Cardiac fibroblast (primary cell): ENCODE data around the gene ZMYND12.
"Not testable (repeated sequence)": the region's sequence is repeated elsewhere in the genome, so short reads cannot be mapped to it uniquely, and the experiment has no call there.

Source experiments
- DNase-seq, 2 donors: peaks; one replicate each; pipeline versions ENCODE4 v3.0.0 to v3.0.0-alpha.2; 2010; ENCODE audit warnings: low read depth in 2 of 2
- H3K4me3 ChIP-seq, 2 donors: replicated peaks in 1 of 2; 1 replicate in 1 of 2; 2 replicates in 1 of 2; pipeline ENCODE4 v1.5.1; 2011; ENCODE audit warnings: low read depth in 2 of 2, low read length in 2 of 2, mild to moderate bottlenecking in 2 of 2, moderate library complexity in 1 of 2
- CTCF ChIP-seq: IDR thresholded peaks from one replicate; pipeline ENCODE4 v1.5.1; 2011; ENCODE audit warnings: low read depth, mild to moderate bottlenecking, low read length, inconsistent platforms

Gene ZMYND12, protein sequence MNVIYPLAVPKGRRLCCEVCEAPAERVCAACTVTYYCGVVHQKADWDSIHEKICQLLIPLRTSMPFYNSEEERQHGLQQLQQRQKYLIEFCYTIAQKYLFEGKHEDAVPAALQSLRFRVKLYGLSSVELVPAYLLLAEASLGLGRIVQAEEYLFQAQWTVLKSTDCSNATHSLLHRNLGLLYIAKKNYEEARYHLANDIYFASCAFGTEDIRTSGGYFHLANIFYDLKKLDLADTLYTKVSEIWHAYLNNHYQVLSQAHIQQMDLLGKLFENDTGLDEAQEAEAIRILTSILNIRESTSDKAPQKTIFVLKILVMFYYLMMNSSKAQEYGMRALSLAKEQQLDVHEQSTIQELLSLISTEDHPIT

GRCh38 chr1:42456010-42456753 is at the start of gene ZMYND12, which contains the start of gene PPCS:
Gene ZMYND12, minus strand, starts transcription at chr1:42456022. Its CDS starts 25 bp downstream, at chr1:42455997.
Gene PPCS, plus strand, starts transcription at chr1:42456543. Its CDS starts 23 bp downstream, at chr1:42456566.
- H3K4me3 ChIP-seq: peak within 1 kb of the TSS; percentile 71 to 73
- DNase-seq: peak; percentile 90 to 91
- no peak for TF ChIP-seq CTCF

GRCh38 chr1:42504535-42505128 is 48.8 kb upstream of the ZMYND12 start:
- TF ChIP-seq CTCF: no peak
- no peak for DNase-seq
- no peak overlapping the region for H3K4me3 ChIP-seq

DNA sequence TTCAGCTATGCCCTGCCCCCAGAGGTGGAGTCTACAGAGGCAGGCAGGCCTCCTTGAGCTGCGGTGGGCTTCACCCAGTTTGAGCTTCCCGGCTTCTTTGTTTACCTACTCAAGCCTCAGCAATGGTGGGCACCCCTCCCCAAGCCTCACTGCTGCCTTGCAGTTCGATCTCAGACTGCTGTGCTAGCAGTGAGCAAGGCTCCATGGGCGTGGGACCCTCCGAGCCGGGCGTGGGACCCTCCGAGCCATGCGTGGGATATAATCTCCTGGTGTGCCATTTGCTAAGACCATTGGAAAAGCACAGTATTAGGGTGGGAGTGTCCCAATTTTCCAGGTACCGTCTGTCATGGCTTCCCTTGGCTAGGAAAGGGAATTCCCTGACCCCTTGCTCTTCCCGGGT is 46.2 kb upstream of the ZMYND12 start:
- not testable (repeated sequence) for H3K4me3 ChIP-seq, DNase-seq

DNA sequence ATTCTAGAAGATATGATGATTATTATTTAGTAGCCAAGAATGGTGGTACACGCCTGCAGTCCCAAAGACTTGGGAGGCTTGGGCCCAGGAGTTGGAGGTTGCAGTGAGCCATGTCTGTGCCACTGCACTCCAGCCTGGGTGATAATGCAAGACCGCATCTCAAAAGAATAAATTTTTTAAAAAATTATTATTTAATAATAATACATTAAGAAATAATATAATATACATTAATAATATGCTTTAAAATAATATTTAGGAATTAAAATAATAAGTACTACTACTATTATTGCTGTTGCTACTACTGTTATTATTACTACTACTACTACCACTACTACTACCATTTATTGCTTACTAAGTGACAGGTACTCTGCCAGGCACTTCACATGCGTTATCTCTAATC is 34.4 kb upstream of the ZMYND12 start:
- H3K4me3 ChIP-seq: no peak overlapping the region
- TF ChIP-seq CTCF: no peak
- no peak for DNase-seq

DNA sequence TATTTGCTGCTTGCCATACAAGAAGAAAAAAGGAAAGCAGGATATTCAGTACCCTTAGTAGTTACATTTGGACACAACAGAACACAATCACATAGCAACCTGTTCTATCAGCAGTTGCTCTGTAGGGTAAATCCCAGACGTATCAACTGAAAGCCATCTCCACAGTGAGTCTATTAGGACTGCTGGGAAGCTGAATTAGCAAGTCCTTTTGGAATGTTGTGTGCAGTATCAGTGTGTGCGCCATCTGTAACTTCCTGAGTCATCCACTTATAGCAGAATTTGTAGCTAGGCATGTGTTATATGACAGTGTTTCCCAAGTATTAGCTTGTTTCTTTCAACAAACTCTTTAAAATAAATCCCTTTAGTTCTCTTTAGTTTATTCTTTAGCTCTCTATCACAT is 28.6 kb upstream of the ZMYND12 start:
- DNase-seq: peak; percentile 81 to 87
- H3K4me3 ChIP-seq: no peak overlapping the region
- no peak for TF ChIP-seq CTCF

DNA sequence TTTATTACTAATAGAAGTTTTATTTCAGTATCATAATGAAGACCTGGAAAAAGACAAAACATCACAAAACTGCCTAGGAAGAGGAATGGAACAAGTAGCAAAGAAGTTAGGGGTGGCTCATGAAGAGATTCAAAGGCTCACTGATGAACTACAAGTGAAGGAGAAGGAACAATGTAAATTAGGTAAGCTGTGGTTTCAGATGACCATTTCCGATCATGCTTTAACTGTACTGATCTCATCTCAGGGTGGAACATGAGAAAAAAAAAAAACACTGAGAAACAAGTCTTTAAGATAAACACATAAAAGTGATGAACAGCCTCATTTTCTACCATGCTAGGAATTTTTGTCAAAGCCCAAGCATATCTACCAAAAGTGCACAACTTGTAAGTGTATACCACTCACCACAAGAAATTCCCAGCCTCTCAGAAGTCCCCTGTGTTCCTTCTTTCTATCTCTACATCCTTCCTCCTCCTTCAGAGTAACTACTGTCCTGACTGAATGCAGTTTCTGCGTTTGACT is 26.9 kb upstream of the ZMYND12 start:
- no peak for DNase-seq
- TF ChIP-seq CTCF: no peak
- no peak overlapping the region for H3K4me3 ChIP-seq

DNA sequence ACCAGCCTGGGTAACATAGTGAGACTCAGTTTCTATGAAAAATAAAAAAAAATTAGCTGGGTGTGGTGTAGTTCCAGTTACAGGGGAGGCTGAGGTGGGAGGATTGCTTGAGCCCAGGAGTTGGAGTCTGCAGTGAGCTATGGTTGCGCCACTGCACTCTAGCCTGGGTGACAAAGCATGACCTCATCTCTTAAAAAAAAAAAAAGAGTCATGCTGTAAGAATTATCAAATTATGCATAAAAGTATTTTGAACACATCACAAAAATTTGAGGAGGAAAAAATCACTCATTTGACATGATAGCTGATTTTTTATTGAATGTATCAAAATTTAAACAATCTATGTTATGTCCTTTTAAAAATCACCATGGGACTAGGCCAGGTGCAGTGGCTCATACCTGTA is 25.1 kb upstream of the ZMYND12 start:
- peak in 1 of 2 donors; percentile 30 for DNase-seq
- TF ChIP-seq CTCF: no peak

More for the DNA sequence above, 25.1 kb upstream of the ZMYND12 start:
- no peak overlapping the region for H3K4me3 ChIP-seq
